T-helper 1 cell (primary cell): ENCODE data around the gene NRIP1.
"Not testable (repeated sequence)": the region's sequence is repeated elsewhere in the genome, so short reads cannot be mapped to it uniquely, and the experiment has no call there.

Experiments used
- DNase-seq, 5 donors: peaks; one replicate each; pipeline ENCODE4 v3.0.0-alpha.2; 2012 to 2020

The NRIP1 gene

GRCh38 chr21:14972678-14973077, 92.1 kb downstream of the NRIP1 start:
- DNase-seq = no peak

- no peak for DNase-seq
Observed at GRCh38 chr21:14968821-14969220, 96.0 kb downstream of the NRIP1 start.

GRCh38 chr21:14968029-14968428, 96.8 kb downstream of the NRIP1 start:
- no peak for DNase-seq

- no peak for DNase-seq
Observed at GRCh38 chr21:14964621-14965020, 100.2 kb downstream of the NRIP1 start.

GRCh38 chr21:14962217-14962616, 102.6 kb downstream of the NRIP1 start:
- DNase-seq = no peak

GRCh38 chr21:14961502-14961901, 103.3 kb downstream of the NRIP1 start:
- no peak for DNase-seq

- no peak for DNase-seq
Observed at GRCh38 chr21:14959343-14959742, 105.5 kb downstream of the NRIP1 start.

- no peak for DNase-seq
Observed at GRCh38 chr21:14957836-14958235, 107.0 kb downstream of the NRIP1 start.

- DNase-seq = no peak
Observed at GRCh38 chr21:14956807-14957206, 108.0 kb downstream of the NRIP1 start.

GRCh38 chr21:14955936-14956520, 108.8 kb downstream of the NRIP1 start:
- DNase-seq = no peak

- no peak for DNase-seq
Observed at GRCh38 chr21:14952916-14953315, 111.9 kb downstream of the NRIP1 start.

GRCh38 chr21:14949603-14950002, 115.2 kb downstream of the NRIP1 start:
- no peak for DNase-seq

- DNase-seq = no peak
Observed at GRCh38 chr21:14947613-14948160, 117.1 kb downstream of the NRIP1 start.

- no peak for DNase-seq
Observed at GRCh38 chr21:14945176-14945575, 119.6 kb downstream of the NRIP1 start.

GRCh38 chr21:14943616-14944015, 121.2 kb downstream of the NRIP1 start:
- no peak for DNase-seq

- DNase-seq = no peak
Observed at GRCh38 chr21:14942801-14943490, 121.9 kb downstream of the NRIP1 start.

- DNase-seq = not testable (repeated sequence)
Observed at GRCh38 chr21:14927324-14927723, 137.5 kb downstream of the NRIP1 start.

- no peak for DNase-seq
Observed at GRCh38 chr21:14926186-14926585, 138.6 kb downstream of the NRIP1 start.

GRCh38 chr21:14923468-14923867, 141.3 kb downstream of the NRIP1 start:
- DNase-seq = no peak

- no peak for DNase-seq
Observed at GRCh38 chr21:14922980-14923379, 141.8 kb downstream of the NRIP1 start.

GRCh38 chr21:14918527-14918926, 146.3 kb downstream of the NRIP1 start:
- DNase-seq = no peak

GRCh38 chr21:14917762-14918161, 147.0 kb downstream of the NRIP1 start:
- no peak for DNase-seq

- no peak for DNase-seq
Observed at GRCh38 chr21:14916676-14917141, 148.1 kb downstream of the NRIP1 start.

GRCh38 chr21:14913638-14914037, 151.2 kb downstream of the NRIP1 start:
- no peak for DNase-seq
